NCI-H2196 treated with DMSO at 0.1 percent for 48 hours (cell line): Measurements from ENCODE around the gene ZNF778.
"Not testable (repeated sequence)": the region's sequence is repeated elsewhere in the genome, so short reads cannot be mapped to it uniquely, and the experiment has no call there.

Source experiments
- DNase-seq: peaks from one replicate; lab custom pipeline; 2025; ENCODE audit not compliant: unreplicated experiment; lab: John Stamatoyannopoulos, UW

Gene ZNF778

DNA sequence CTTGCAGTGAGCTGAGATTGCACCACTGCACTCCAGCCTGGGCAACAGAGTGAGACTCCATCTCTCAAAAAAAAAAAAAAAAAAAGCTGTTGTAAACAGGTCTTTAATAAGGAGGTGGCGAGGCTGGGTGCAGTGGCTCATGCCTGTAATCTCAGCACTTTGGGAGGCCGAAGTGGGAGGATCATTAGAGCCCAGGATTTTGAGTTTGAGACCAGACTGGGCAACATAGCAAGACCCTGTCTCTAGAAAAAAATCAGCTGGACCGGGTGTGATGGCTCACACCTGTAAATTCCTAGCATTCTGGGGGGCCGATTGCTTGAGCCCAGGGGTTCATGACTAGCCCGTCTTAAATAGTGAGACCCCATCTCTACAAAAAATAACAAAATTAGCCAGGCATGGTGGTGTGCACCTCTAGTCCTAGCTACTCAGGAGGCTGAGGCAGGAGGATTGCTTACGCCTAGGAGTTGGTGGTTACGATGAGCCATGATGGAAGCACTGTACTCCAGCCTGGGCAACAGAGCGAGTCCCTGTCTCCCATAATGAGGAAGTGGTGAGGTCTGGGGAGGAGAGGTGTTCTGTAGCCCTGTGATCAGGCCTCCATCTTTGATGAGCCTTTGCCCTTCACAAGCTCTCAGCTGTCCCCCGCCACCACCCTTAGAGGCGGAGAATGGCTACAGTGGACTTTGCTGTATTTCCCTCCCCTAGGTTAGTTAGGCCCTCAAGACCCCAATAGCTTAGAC is 36.2 kb downstream of the ZNF778 start:
- DNase-seq = no peak

DNA sequence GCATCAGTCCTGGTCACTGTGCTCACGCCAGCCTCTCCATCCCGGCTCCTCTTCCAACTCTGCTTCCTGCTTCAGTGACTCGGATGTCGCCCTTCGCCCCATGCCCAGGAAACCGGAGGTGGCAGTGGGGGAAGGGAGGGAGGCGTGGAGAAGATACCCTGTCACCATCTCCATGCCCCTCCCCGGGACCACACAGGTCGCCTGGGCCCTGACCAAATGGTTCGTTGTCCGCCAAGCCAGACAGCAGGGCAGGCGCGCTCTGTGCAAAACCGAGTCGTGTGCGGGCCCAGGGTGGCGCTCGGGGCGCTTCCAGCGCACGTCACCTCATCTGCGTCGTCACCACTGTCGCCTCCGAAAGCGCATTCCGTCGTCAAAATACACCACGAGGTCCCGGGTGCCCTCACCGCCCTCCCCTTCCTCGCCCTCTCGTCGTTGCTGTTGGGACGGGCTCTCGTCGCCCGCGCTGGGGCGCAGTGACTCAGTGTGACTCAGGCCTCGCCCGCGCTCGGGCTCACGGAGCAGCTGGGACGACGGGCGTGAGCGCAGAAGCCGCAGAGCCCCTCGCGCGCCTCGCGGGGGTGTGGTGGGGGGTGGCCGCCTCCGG is 39.2 kb downstream of the ZNF778 start:
- peak; percentile 44 for DNase-seq

DNA sequence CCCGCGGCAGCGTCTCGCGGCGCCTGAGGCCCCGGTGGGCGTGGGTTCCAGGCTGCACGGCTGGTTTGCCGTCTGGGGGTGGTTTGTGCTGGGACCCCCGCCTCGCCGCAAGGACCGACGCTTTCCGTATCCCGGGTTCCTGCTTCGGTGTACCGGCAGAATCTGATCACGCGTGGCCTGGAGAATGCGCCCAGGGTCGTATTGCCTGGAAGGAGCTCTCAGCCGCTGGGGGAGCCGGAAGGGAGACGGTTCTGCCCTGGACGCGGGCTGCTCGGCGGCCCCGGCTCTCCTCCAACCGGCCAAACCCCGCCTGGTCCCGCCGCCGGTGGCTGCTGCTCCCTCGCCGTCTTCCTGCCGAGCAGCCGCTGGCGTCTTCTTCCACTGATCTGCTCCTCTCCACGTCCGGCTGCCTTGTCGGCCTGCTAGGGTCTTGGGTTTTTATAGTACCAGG is 39.8 kb downstream of the ZNF778 start:
- DNase-seq = no peak

DNA sequence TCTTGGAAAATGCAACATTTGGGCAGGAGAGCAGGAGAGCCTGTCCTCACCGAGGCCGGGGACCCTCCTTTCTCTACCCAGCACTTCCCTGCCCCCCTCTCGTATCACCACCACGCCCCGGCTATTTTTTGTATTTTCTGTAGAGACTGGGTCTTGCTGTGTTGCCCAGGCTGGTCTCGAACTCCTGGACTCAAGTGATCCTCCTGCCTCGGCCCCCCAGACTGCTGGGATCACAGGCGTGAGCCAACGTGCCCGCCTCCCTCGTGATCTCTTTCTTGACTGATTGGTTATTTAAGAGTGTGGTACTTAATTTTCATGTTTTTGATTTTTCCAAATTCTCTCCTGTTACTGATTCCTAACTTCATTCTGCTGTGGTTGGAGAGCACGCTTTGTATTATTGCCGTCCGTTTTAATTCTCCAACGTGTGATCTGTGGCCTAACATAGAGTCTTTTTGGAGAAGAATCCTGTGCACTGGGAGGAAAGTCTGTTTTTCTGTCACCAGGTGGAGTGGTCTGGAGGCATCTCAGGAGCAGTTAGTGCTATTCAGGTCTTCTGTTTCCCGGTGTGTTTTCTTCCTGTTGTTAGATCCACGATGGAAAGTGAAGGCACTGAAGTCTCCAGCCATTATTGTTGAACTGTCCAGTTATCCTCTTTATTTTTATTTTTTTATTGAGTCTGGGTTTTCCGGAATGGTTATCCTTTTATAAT is 40.4 kb downstream of the ZNF778 start:
- no peak for DNase-seq

DNA sequence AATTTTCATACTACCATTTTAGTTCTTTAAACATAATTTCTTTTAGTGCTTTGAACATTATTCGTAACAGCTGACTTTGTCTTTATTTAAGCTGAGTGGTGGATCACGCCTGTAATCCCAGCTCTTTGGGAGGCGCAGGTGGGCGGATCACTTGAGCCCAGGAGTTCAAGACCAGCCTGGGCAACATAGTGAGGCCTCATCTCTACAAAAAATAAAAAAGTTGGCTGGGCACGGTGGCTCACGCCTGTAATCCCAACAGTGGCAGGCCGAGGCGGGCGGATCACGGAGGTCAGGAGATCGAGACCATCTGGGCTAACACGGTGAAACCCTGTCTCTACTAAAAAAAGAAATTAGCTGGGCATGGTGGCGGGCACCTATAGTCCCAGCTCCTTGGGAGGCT is 42.4 kb downstream of the ZNF778 start:
- not testable (repeated sequence) for DNase-seq

DNA sequence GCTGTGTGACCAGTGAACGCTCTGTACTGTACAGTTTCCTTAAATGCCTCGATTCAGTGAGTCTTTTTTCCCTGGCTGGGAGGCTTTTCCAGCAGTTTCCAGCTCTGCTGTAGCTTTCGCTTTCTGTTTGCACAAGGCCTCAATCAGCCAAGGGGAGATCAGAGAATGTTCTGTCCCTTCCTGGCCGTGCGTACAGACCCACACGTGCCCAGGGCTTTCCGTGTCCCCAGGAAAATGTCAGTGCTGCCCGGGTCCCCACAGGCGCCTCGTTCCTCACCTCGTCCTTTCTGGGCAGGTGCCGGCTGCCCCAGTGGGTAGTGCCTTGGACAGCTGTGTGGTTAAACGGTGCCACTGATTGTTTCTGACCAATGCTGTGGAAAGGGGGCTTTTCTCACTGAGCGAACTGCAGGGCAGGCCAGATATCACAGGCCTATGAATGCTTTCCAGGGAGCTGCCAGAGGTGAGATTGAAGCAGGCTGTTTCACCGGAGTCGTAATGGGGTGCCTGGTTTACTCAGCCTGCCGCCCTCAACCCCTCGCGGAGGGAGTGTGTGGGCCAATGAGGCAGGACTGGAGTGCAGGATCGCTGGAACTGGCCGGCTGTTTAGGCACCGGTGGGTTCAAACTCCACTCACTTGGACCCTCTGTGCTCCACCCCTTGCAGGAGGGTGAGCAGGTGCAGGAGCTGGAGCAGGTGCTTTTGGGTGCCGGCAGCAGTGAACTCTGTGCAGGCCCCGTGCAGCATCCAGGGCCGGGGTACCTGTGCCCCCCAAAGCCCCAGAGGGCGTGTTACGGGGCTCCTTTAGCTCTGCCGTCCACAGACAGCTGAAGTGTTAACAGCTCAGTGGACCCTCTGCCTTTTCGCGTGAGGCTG is 44.4 kb downstream of the ZNF778 start:
- no peak for DNase-seq

DNA sequence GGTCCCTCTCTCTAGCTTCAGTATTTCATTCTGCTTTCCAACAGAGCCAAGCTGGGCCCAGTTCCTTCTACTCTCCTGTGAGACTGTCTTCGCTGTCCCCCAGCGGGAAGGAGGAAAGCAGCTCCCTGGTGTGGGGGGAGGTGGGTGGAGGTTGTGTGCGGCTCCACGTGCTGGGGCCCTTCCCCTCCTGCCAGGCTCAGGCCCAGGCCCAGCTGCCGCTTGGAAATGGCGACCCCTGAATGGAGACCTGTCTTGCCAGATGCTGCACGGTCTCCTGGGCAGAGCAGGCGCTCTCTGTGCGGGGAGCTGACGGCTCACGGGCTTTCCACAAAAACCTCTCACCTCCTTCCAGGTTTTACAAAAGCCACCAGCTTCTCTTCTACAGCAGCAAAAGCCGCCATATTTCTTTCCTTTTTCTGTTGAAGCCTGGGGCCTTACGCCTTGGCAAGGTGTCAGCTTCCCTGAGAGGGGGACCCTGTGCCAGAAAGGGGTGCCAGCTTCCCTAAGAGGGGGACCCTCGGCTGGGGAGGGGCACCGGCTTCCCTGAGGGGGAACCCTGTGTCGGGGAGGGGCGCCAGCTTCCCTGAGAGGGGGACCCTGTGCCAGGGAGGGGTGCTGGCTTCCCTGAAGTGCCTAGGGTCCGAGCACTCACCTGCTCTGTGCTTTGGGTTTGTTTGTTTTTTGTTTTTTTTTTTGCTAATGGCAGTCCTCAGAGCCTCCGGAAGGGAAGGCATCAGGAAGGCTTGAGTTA is 47.5 kb downstream of the ZNF778 start:
- no peak for DNase-seq

DNA sequence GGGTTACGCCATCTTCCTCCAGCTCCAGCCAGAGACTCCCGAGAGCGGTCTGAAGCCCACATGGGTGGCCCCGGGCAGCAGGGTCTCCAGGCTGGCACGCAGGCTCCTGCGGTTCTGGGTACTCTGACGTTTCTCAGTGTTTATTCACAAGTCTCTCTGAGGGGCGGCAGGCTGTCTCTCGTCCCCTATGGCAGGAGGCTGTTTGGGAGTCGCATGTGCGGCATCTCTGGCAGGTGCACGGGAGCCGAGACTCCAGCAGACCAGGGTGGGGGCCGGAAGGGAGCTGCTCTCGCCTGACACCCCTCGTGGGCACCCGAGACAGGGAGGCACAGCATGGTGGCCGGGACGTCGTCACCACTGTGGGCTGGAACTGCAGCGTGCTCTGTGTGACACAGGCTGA is 48.1 kb downstream of the ZNF778 start:
- no peak for DNase-seq

DNA sequence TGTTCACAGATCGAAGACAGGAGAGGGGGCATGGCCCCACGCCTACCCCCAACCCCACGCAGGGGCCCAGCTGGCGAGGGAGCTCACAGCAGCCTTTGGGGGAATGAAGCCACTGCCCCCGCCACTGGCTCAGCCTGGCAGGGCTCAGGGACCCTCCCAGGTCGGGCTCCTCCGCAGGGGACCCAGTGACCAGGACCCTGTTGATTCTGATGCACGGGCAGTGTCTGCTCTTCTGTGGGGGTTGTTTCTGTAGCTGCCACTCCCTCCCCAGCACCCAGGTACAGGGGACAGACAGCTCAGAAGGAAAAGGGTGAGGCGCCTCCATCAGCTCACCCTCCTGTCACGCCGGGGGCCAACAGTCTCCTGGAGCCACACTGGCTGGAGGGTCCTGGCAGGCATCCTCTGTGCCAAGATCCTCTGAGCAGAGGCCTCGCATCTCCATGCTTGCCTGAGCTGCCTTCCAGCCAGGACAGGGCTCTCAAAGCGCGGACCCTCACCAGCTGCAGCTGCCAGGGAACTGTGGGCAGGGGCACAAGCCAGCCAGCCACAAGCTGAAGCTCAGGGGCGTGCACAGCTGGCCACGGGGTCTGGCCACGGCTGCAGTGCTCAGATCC is 49.1 kb downstream of the ZNF778 start:
- no peak for DNase-seq

DNA sequence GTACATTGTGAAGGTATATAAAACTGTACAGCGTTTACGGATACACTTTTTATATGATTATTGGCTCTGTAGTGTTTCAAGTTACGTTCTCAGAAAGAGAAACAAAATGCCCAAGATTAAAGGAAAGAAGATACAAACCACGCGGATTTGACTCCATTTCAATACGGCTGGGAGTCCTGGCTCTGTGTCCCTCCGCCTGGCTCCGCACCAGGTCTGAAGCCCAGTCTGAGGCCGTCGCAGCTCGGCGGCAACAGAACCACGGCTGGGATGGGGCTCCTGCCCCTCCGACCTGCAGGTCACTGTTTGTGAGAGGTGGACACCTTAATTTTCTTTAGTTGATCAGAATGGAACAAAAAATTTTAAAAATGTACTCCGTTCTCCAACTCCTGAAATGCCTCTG is 50.2 kb downstream of the ZNF778 start:
- DNase-seq = not testable (repeated sequence)

DNA sequence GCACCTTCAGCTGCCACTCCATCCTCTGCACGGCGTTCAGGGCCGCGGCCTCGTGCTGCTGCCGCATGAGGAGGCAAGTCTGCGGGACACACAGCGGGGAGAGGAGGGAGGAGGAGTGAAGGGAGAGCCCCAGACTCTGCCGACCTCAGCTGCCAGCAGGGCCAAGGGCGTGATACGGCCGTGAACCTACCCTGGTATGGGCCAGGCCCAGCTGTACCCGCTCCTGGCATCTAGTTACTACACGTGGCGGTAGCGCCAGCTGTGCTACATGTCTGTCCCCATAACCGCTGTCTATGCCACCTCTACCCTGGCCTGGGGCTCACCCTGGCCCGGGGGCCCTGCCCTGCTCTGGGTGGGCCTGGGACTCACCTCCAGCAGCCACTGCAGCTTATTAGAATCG is 51.1 kb downstream of the ZNF778 start:
- no peak for DNase-seq

DNA sequence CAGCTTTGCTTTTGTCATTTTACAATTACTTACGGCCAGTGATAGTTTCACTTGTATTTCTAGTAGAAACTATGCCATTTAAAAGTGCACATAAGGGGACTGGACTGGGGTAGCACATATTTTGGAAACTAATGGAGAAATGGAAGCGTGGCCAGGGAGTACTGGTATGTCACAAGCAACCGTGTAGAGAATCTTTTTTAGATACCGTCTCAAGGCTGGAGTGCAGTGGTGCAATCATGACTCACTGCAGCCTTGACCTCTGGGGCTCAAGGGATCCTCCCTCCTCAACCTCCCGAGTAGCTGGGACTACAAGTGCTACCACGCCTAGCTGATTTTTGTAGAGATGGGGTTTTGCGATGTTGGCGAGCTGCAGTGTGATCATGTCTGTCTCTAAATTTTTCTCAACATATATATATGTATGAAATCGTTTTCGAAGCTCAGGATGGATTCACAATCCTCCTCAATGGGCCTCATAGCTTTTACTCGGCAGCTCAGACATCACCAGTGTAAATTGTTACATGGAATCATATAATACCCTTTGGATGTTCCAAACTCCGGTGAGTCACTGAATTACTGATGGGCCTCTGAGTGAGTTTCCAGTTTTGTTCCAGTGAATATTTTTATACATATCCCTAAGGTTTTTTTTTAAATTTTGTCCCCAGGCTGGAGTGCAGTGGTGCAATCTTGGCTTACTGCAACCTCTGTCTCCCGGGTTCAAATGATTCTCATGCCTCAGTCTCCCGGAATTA is 51.7 kb downstream of the ZNF778 start:
- DNase-seq = no peak

DNA sequence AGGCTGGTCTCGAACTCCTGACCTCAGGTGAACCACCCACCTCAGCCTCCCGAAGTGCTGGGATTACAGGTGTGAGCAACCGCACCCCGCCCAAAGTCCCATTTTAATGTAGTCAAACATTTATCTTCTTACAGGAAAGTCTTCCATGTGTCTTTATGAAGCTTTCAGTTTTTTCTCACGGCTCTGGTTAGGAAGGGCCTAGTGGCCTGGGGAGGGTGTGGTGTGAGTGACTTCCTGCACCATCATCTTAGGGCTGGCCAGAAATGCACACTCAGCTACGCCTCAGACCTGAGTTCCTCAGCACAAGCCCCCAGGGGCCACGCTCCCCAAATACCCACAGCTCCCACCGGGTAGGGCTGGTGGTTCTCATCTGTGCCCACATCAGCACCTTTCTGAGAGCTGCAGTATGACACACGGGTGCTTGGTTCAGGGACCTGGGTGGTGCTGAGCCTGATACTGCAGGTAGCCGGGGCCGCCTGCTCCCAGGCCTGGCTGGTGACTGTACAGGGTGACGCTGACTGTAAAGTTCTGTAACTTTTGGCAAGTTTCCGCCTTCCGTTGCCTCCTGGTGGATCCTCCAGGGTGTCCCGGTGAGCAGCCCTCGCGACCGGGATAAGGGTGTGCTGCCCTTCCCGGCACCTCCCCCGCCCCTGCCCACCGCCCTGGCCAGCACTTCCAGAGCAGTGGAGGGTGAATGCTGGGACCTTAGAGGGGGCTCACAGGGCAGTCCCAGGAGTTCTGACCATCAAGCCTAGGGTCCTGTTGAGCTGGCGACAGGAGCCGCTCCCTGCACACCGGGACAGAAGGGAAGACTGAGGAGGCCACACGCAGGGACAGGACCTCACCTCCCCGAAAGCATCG is 52.5 kb downstream of the ZNF778 start:
- DNase-seq = no peak

DNA sequence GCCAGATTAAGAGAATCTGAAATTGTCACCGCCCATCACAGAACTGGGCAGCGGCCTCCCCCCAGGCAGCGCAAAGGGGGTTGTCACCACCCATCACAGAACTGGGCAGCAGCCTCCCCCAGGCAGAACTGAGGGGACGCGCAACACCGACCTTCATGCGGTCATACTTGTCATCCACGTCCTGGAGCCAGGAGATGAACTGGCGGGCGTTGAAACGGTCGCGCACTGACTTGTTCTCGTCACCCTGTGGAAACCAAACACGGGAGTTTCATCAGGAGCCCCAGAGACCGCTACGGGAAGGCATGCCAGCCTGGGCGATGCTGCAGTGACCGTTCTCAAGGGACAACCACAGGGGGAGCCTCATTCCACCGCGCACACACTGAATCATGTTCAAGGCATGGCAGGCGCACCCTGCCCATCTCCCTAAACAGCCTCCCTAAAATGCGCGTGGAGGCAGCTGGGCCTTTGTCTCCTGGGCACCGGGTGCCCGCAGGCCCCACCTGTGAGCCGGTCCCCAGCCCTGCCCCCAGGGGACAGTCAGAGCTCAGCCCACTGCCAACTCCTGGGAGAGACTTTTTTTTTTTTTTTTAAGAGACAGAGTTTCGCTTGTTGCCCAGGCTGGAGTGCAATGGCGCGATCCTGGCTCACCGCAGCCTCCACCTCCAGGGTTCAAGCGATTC is 53.3 kb downstream of the ZNF778 start:
- no peak for DNase-seq

DNA sequence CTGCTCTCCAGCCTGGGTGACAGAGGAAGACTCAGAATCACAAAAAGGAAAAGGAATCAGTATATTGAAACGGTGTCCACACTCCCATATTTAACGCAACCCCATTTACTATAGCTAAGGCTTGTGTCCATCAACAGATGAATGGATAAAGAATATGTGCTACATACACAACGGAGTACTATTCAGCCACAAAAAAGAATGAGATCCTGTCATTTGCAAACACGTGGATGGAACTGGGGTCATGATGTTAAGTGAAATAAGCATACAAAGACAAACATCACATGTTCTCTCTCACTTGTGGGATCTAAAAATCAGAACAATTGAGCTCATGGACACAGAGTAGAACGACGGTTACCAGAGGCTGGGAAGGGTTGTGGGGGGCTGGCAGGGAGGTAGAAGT is 55.1 kb downstream of the ZNF778 start:
- no peak for DNase-seq

DNA sequence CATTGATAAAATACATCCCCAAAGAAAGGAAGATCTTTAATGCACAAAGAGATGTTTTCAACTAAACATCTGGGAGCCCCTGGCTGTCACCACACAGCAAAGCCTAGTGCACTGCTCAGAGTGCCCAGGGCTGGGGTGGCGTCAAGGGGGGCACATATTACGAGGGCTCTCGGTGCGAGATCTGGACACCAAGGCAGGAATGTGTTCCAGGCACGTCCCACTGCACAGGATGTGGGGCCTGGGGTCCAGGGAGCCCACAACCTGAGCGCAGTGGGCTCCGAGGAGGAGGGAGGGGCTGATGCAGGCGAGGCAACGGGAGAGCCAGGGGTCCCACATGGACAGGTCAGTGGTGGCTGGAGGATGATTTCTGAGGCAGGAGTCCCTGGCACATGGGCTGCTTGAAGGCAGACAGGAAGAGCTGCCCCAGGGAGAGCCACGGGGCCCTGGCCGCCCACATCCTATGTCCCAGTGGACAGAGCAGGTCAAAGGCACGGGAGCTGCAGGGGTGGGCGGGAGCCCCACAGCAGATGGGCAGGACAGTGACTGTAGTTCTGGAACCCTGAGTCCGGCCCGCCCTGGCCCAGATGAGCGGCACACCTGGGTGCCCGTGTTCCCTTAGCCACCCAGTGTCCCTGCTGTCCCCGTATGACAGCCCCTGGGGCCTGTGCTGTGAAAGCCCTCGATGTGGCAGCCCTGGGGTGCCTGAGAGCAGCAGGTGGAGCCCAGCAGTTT is 56.4 kb downstream of the ZNF778 start:
- DNase-seq = no peak

DNA sequence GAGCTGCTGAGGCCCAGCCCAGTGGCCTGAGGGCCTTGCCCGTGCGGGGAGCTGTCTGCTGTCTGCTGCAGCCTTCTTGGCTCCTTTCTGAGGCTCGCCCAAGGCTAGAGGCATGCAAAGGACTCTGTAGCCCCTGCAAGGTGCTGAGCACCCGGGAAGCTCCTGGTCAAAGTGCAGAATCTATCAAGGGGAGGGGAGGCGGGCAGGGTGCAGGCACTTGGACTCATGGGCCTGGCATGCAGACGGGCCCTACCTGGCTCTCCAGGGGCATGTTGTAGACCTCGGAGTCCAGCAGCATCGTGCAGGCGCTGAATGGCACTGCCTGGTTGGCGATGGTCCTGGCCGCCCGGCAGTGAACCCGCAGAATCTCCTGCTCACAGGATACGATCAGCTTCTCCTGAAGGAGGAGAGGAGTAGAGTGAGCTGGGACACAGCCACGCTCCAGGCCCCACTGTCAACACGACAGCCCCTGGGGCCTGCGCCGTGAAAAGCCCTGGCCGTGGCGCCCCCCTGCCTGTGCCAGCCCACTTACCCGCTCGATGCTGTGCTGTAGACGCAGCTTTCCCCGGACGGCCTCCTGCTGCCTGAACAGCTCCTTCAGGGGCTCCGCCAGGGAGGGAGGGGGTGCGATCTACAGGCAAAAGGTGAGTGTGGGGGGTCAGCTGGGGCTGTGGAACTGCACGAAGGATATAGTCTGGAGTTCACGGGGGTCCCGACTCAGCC is 57.2 kb downstream of the ZNF778 start:
- no peak for DNase-seq
